Karpas-422 (cell line): ENCODE data around the gene IMP3. TPM values are rescaled to one million over a fixed set of nuclear protein-coding genes. Genes with fewer than 3 reads are reported as not detected.

ENCODE experiments used
- total RNA-seq: library from RNA; depleted of rRNA; stranded (reverse); fragments of >200 nt; shearing (Covaris generic); gene quantifications from 2 replicates; pipeline ENCODE4 v1.2.3, GENCODE V29; 2014; ENCODE audit warnings: low replicate concordance; rRNA removed

IMP3 gene
- total RNA-seq, 1 experiment from 2014 or later = 82.7 TPM

Other genes starting within 250 kb of the IMP3 start
- 28.9 and 45.3 TPM in 2 replicates for gene SIN3A, start 188.5 kb downstream of the IMP3 start, total RNA-seq
- 22.4 and 31.2 TPM in 2 replicates for gene PTPN9, start 60.9 kb downstream of the IMP3 start, total RNA-seq
- gene SNUPN, start 14.5 kb downstream of the IMP3 start, total RNA-seq = 18.9 and 33.9 TPM in 2 replicates
- gene SNX33, start 7.7 kb upstream of the IMP3 start, total RNA-seq = 0.07 TPM in 1 of 2 replicates, not detected in the other
- gene CSPG4, start 72.6 kb upstream of the IMP3 start, total RNA-seq = 0.11 TPM in 1 of 2 replicates, not detected in the other
- gene UBE2Q2, start 203.2 kb upstream of the IMP3 start, total RNA-seq = 13.7 and 36.3 TPM in 2 replicates